Right atrium auricular region (tissue), 2 donors: ENCODE data around the gene GRAMD1C. TPM values are rescaled to one million over a fixed set of nuclear protein-coding genes. Genes with fewer than 3 reads are reported as not detected.

Experiments used
- DNase-seq: peaks from one replicate; pipeline ENCODE4 v3.0.0-alpha.2; 2019; ENCODE audit warnings: low spot score
- H3K27ac ChIP-seq, 2 donors: fragments of 200-600 bp; sonication (generic); 1 replicate in 1 of 2; 2 replicates in 1 of 2; pipeline ENCODE4 v1.5.1; 2016 to 2019
- H3K27me3 ChIP-seq, 2 donors: fragments of 200-600 bp; sonication (generic); one replicate each; pipeline versions ENCODE4 v1.5.1 to v1.6.0; 2017 to 2019
- H3K36me3 ChIP-seq: fragments of 200-600 bp; sonication (generic); one replicate; pipeline ENCODE4 v1.5.1; 2016
- H3K4me1 ChIP-seq, 2 donors: fragments of 200-600 bp; sonication (generic); one replicate each; pipeline versions ENCODE4 v1.5.1 to v1.6.0; 2017 to 2019
- H3K4me3 ChIP-seq, 2 donors: fragments of 200-600 bp; sonication (generic); 1 replicate in 1 of 2; 2 replicates in 1 of 2; pipeline ENCODE4 v1.5.1; 2017 to 2019; ENCODE audit warnings: mild to moderate bottlenecking in 1 of 2, moderate library complexity in 1 of 2
- H3K9me3 ChIP-seq, 2 donors: fragments of 200-600 bp; sonication (generic); one replicate each; pipeline ENCODE4 v1.5.1; 2019
- CTCF ChIP-seq, 2 donors: fragments of 200-600 bp; sonication (generic); IDR thresholded peaks; one replicate each; pipeline ENCODE4 v1.5.1; 2019; ENCODE audit warnings: antibody characterized with exemption in 2 of 2
- total RNA-seq, 2 donors: library from RNA; depleted of rRNA; stranded (reverse); fragments of >200 nt; gene quantifications; one replicate each; pipeline ENCODE4 v1.1.0, GENCODE V29; 2016

GRAMD1C gene
- total RNA-seq, 2 donors from 2014 or later, result 1.2 to 3.0 TPM

GRCh38 chr3:113890256-113890900 lies 51.8 kb downstream of the GRAMD1C start:
- Histone ChIP-seq H3K27me3 (no peaks in the 10 kb centered on the region), H3K27ac (no peak overlapping the region), H3K4me1 (no peaks in the 10 kb centered on the region), H3K4me3 (no peak overlapping the region), H3K9me3 (no peaks in the 10 kb centered on the region), H3K36me3 (no peaks in the 10 kb centered on the region)
- DNase-seq, result no peak
- no peak for TF ChIP-seq CTCF (IDR thresholded peaks at IDR 0.05)

- Histone ChIP-seq H3K27ac (no peak overlapping the region), H3K27me3 (no peaks in the 10 kb centered on the region), H3K4me3 (no peak overlapping the region), H3K9me3 (no peaks in the 10 kb centered on the region), H3K4me1 (no peaks in the 10 kb centered on the region), H3K36me3 (no peaks in the 10 kb centered on the region)
- no peak for DNase-seq
- TF ChIP-seq CTCF (IDR thresholded peaks at IDR 0.05), result no peak
Measured at GRCh38 chr3:113894927-113895326, 56.3 kb downstream of the GRAMD1C start.

- H3K27me3 ChIP-seq, result no peaks in the 10 kb centered on the region
- H3K27ac ChIP-seq, result no peak overlapping the region
- H3K4me1 ChIP-seq, result no peaks in the 10 kb centered on the region
- no peak overlapping the region for H3K4me3 ChIP-seq
- DNase-seq, result no peak
- H3K9me3 ChIP-seq, result no peaks in the 10 kb centered on the region
- TF ChIP-seq CTCF (IDR thresholded peaks at IDR 0.05), result no peak
- no peaks in the 10 kb centered on the region for H3K36me3 ChIP-seq
Measured at GRCh38 chr3:113895964-113896363, 57.4 kb downstream of the GRAMD1C start.

GRCh38 chr3:113896930-113897329 lies 58.3 kb downstream of the GRAMD1C start:
- no peaks in the 10 kb centered on the region for H3K36me3 ChIP-seq
- no peaks in the 10 kb centered on the region for H3K9me3 ChIP-seq
- H3K4me1 ChIP-seq, result no peaks in the 10 kb centered on the region
- no peak overlapping the region for H3K27ac ChIP-seq
- DNase-seq, result no peak
- no peaks in the 10 kb centered on the region for H3K27me3 ChIP-seq
- H3K4me3 ChIP-seq, result no peak overlapping the region
- TF ChIP-seq CTCF (IDR thresholded peaks at IDR 0.05), result no peak

GRCh38 chr3:113897373-113897777 lies 58.8 kb downstream of the GRAMD1C start:
- Histone ChIP-seq H3K36me3 (no peaks in the 10 kb centered on the region), H3K4me1 (no peaks in the 10 kb centered on the region), H3K9me3 (no peaks in the 10 kb centered on the region), H3K27ac (no peak overlapping the region), H3K4me3 (no peak overlapping the region), H3K27me3 (no peaks in the 10 kb centered on the region)
- no peak for TF ChIP-seq CTCF (IDR thresholded peaks at IDR 0.05)
- no peak for DNase-seq

GRCh38 chr3:113898892-113899291 lies 60.3 kb downstream of the GRAMD1C start:
- no peaks in the 10 kb centered on the region for H3K9me3 ChIP-seq
- no peak overlapping the region for H3K4me3 ChIP-seq
- H3K27me3 ChIP-seq, result no peaks in the 10 kb centered on the region
- no peak for TF ChIP-seq CTCF (IDR thresholded peaks at IDR 0.05)
- no peak for DNase-seq
- no peaks in the 10 kb centered on the region for H3K36me3 ChIP-seq
- no peak overlapping the region for H3K27ac ChIP-seq
- H3K4me1 ChIP-seq, result no peaks in the 10 kb centered on the region
